A549 (cell line): ENCODE measurements around the gene EHD3. TPM values are rescaled to one million over a fixed set of nuclear protein-coding genes. Genes with fewer than 3 reads are reported as not detected.

ENCODE experiments used
- ATAC-seq, 2 experiments: fragments of 200-7000 bp in 1 of 2; fragments of >200 bp in 1 of 2; cut with Nextera tagmentation in 1 of 2; cut with Tn5 transposase in 1 of 2; 3 replicates each; pipeline versions ENCODE4 v1.8.0 to v1.9.1; 2018 to 2020; ENCODE audit warnings: mild to moderate bottlenecking in 1 of 2, moderate library complexity in 1 of 2
- CTCF ChIA-PET: fragments of 300-600 bp; sonication (Branson Sonifier 250); formaldehyde crosslinking; extraction: SDS; loops from one replicate; lab custom pipeline; 2021; ENCODE audit warnings: antibody characterized with exemption, inconsistent platforms; lab: Yijun Ruan, JAX
- POLR2A ChIA-PET: fragments of 350-600 bp; formaldehyde crosslinking; extraction: SDS; loops from one replicate; lab custom pipeline; 2021; ENCODE audit warnings: antibody characterized with exemption, inconsistent platforms; lab: Yijun Ruan, JAX
- DNase-seq, 2 experiments: peaks; one replicate each; pipeline versions ENCODE4 v3.0.0 to v3.0.0-alpha.2; 2011 to 2016; ENCODE audit warnings: low read depth in 1 of 2, low spot score in 1 of 2
- FAIRE-seq: peaks from 2 replicates; lab custom pipeline; 2011; peaks lifted over from hg19 to GRCh38; lab: Jason Lieb, UNC
- H3K27ac ChIP-seq, 2 experiments: fragments of >200 bp; sonication (Bioruptor Twin); formaldehyde crosslinking; 3 replicates each; pipeline ENCODE4 v1.5.1; 2016 to 2017
- H3K4me1 ChIP-seq: fragments of >200 bp; sonication (Bioruptor Twin); formaldehyde crosslinking; 3 replicates; pipeline ENCODE4 v1.6.1; 2016
- H3K4me2 ChIP-seq: fragments of >200 bp; sonication (Bioruptor Twin); formaldehyde crosslinking; 3 replicates; pipeline ENCODE4 v1.6.1; 2016
- H3K4me3 ChIP-seq: fragments of >200 bp; sonication (Bioruptor Twin); formaldehyde crosslinking; 3 replicates; pipeline ENCODE4 v1.5.1; 2016
- H3K9me3 ChIP-seq: fragments of >200 bp; sonication (Bioruptor Twin); formaldehyde crosslinking; 3 replicates; pipeline ENCODE4 v1.6.1; 2016
- ATOH8 ChIP-seq: fragments of 250-450 bp; sonication (Bioruptor Pico); IDR thresholded peaks from 2 replicates; pipeline ENCODE4 v1.5.0; 2020; ENCODE audit warnings: low read depth, mild to moderate bottlenecking, moderate library complexity
- BCL3 ChIP-seq: fragments of >200 bp; sonication (Bioruptor Twin); formaldehyde crosslinking; IDR thresholded peaks from 3 replicates; pipeline ENCODE4 v1.6.1; 2016
- CBX8 ChIP-seq: fragments of 200-600 bp; sonication (generic); IDR thresholded peaks from 2 replicates; pipeline ENCODE4 v1.6.1; 2016
- CHD2 ChIP-seq: fragments of 150-350 bp; IDR thresholded peaks from 2 replicates; pipeline ENCODE4 v1.6.1; 2014; ENCODE audit warnings: low read length; ENCODE audit not compliant: partially characterized antibody
- E2F6 ChIP-seq: IDR thresholded peaks from 2 replicates; pipeline ENCODE4 v1.6.1; 2012; ENCODE audit warnings: low read depth, borderline replicate concordance
- EHMT2 ChIP-seq: fragments of 200-600 bp; sonication (generic); IDR thresholded peaks from 2 replicates; pipeline ENCODE4 v1.6.1; 2016; ENCODE audit warnings: antibody characterized with exemption, low read depth, mild to moderate bottlenecking, moderate library complexity
- EP300 ChIP-seq, 2 experiments: fragments of >200 bp; sonication (Bioruptor Twin); formaldehyde crosslinking; IDR thresholded peaks; 2 replicates in 1 of 2; 3 replicates in 1 of 2; pipeline ENCODE4 v1.6.1; 2016 to 2017
- FOXS1 ChIP-seq: fragments of 250-450 bp; sonication (Bioruptor Pico); IDR thresholded peaks from 2 replicates; pipeline ENCODE4 v1.5.0; 2020; ENCODE audit warnings: mild to moderate bottlenecking, moderate library complexity
- HDAC2 ChIP-seq: fragments of 200-600 bp; sonication (generic); IDR thresholded peaks from 2 replicates; pipeline ENCODE4 v1.6.1; 2016
- HES2 ChIP-seq: fragments of >200 bp; sonication (Bioruptor Twin); formaldehyde crosslinking; IDR thresholded peaks from 2 replicates; pipeline ENCODE4 v1.6.1; 2016
- HEYL ChIP-seq: fragments of 250-450 bp; sonication (Bioruptor Pico); IDR thresholded peaks from 2 replicates; pipeline ENCODE4 v1.8.0; 2021; ENCODE audit warnings: mild to moderate bottlenecking, moderate library complexity
- HOXA7 ChIP-seq: fragments of 250-450 bp; sonication (Bioruptor Pico); IDR thresholded peaks from 2 replicates; pipeline ENCODE4 v1.5.0; 2020; ENCODE audit warnings: mild to moderate bottlenecking, moderate library complexity
- HOXB13 ChIP-seq: fragments of 250-450 bp; sonication (Bioruptor Pico); IDR thresholded peaks from 2 replicates; pipeline ENCODE4 v1.5.0; 2020; ENCODE audit warnings: low read depth, mild to moderate bottlenecking, moderate library complexity
- KDM5A ChIP-seq: fragments of 200-600 bp; sonication (generic); IDR thresholded peaks from 2 replicates; pipeline ENCODE4 v1.6.1; 2016; ENCODE audit warnings: antibody characterized with exemption, mild to moderate bottlenecking
- MYC ChIP-seq: IDR thresholded peaks from 2 replicates; pipeline ENCODE4 v1.6.1; 2012; ENCODE audit warnings: mild to moderate bottlenecking, inconsistent platforms, low read length, improper control_type of control experiment, borderline replicate concordance
- NFE2L2 ChIP-seq: fragments of 150-350 bp; conservative IDR thresholded peaks from 2 replicates; pipeline ENCODE4 v1.6.1; 2014; ENCODE audit warnings: low read length
- RAD21 ChIP-seq, 2 experiments: fragments of >200 bp in 1 of 2; sonication (Bioruptor Twin) in 1 of 2; formaldehyde crosslinking in 1 of 2; IDR thresholded peaks in 1 of 2; conservative IDR thresholded peaks in 1 of 2; 2 replicates in 1 of 2; 3 replicates in 1 of 2; pipeline ENCODE4 v1.6.1; 2012 to 2018; ENCODE audit warnings: inconsistent platforms in 1 of 2
- RNF2 ChIP-seq: fragments of 200-600 bp; sonication (generic); IDR thresholded peaks from 2 replicates; pipeline ENCODE4 v1.6.1; 2016; ENCODE audit warnings: low read depth, mild to moderate bottlenecking, antibody characterized with exemption, moderate library complexity, borderline replicate concordance
- SMC3 ChIP-seq: fragments of >200 bp; sonication (Bioruptor Twin); formaldehyde crosslinking; IDR thresholded peaks from 3 replicates; pipeline ENCODE4 v1.6.1; 2018; ENCODE audit warnings: inconsistent platforms
- TP53 ChIP-seq: fragments of 250-450 bp; sonication (Bioruptor Pico); IDR thresholded peaks from 2 replicates; pipeline ENCODE4 v1.5.0; 2021; ENCODE audit warnings: mild to moderate bottlenecking, moderate library complexity
- ZC3H11A ChIP-seq: fragments of 450-650 bp; IDR thresholded peaks from 2 replicates; pipeline ENCODE4 v1.6.1; 2014; ENCODE audit warnings: antibody characterized with exemption, mild to moderate bottlenecking
- ZNF302 ChIP-seq: fragments of 250-450 bp; sonication (Bioruptor Pico); IDR thresholded peaks from 2 replicates; pipeline ENCODE4 v1.9.0; 2021; ENCODE audit warnings: inconsistent platforms, mild to moderate bottlenecking, moderate library complexity
- WGBS: methylation state at CpG from one replicate; pipeline ENCODE4 v1.1.6; 2017; ENCODE audit errors: missing lambda C conversion rate; 5-methylcytosine and 5-hydroxymethylcytosine counted together
- polyA plus RNA-seq, 4 experiments: library from polyadenylated mRNA; depleted of rRNA in 3 of 4; stranded (reverse); fragments of >200 nt; fragmentation: RNase III in 1 of 4; extraction: RNeasy Plus Mini Kit Qiagen cat#74134 plus additional on column Dnase treatment in 1 of 4; gene quantifications; 2 replicates in 3 of 4; 3 replicates in 1 of 4; pipeline ENCODE4 v1.2.3, GENCODE V29; 2011 to 2017

The EHD3 gene
- polyA plus RNA-seq, 2 of the 4 experiments (the other 2 are of a cell fraction) = 8.7 to 10.6 TPM

GRCh38 chr2:31258351-31258750 is 24.4 kb downstream of the EHD3 start (continued):
- TF ChIP-seq RAD21 (conservative IDR thresholded peaks at IDR 0.05 in 1 of 2, IDR thresholded peaks at IDR 0.05 in 1 of 2) = no peak
- TF ChIP-seq RNF2 = no peak
- TF ChIP-seq ZNF302 = no peak
- no peak for TF ChIP-seq HES2

DNA sequence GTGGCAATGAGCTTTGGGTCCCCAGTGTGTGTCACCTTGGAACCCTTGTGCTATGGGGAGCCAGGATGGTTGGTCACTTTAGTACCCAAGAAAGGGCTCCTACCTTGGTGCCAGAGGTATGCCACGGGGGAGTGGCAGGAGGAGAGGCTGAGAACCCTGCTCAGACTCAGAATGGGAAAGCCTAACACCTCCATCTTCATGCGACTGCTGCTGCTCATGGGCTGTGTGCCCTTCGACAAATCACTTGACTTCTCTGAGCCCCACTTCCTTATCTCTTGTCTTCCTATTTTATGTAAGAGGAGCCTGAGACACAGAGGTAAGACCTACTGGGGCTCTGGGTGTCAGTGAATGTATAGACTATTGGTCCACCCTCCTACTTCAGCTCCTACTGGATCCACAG is 25.1 kb downstream of the EHD3 start:
- FAIRE-seq (no peak), ATAC-seq (no peak), DNase-seq (no peak)
- 79% methylated on average over 3 of the region's 3 CpGs for WGBS
- Histone ChIP-seq H3K4me1 (no peaks in the 10 kb centered on the region), H3K4me3 (no peak overlapping the region), H3K27ac (no peak overlapping the region), H3K4me2 (no peak overlapping the region), H3K9me3 (no peaks in the 10 kb centered on the region)
- TF ChIP-seq BCL3 (no peak), MYC (no peak), CBX8 (no peak), HEYL (CRISPR knock-in tag) (no peak), NFE2L2 (no peak), KDM5A (no peak), FOXS1 (CRISPR knock-in tag) (no peak), EHMT2 (no peak)
- POLR2A ChIA-PET = no interaction called here
- CTCF ChIA-PET = no interaction called here

DNA sequence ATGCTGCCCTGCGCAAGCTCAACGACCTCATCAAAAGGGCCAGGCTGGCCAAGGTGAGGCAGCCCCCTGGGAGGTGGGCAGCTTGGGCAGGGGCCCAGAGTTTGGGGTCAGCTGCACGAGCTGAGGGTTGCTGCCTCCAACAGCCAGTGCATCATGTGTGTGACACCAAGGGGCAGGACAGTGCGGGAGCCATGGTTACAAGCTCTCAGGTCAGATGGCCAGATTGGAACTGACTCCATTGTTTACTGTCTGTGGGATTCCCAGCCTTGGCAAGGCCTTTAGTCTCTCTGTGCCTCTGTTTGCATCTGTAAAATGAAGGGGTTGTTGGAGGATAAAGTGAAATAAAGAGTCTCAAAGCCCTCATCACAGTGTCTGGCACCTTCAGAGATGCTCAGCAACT is 26.9 kb downstream of the EHD3 start:
- no peak for ATAC-seq
- no peak for DNase-seq
- ChIA-PET POLR2A (no interaction called here), CTCF (interaction anchor here (1.4 to 3.7 kb wide), 3 partner anchors 9 to 73 kb away, joined by 5 to 13 read pairs (median 7); partner anchors contain the start of gene EHD3)
- H3K4me1 ChIP-seq = no peaks in the 10 kb centered on the region
- no peak overlapping the region for H3K4me3 ChIP-seq
- no peak overlapping the region for H3K4me2 ChIP-seq
- H3K9me3 ChIP-seq = no peaks in the 10 kb centered on the region
- WGBS = 75% methylated on average over 4 of the region's 4 CpGs
- H3K27ac ChIP-seq = no peak overlapping the region
- FAIRE-seq = no peak
- TF ChIP-seq ATOH8 (CRISPR knock-in tag) (no peak), SMC3 (no peak), HOXA7 (no peak), TP53 (CRISPR knock-in tag) (no peak), CHD2 (no peak), HDAC2 (no peak), EP300 (IDR thresholded peaks at IDR 0.05) (no peak), EHMT2 (no peak), RAD21 (conservative IDR thresholded peaks at IDR 0.05 in 1 of 2, IDR thresholded peaks at IDR 0.05 in 1 of 2) (no peak), ZC3H11A (no peak), FOXS1 (CRISPR knock-in tag) (no peak), HOXB13 (CRISPR knock-in tag) (no peak), RNF2 (no peak), E2F6 (no peak)
